Stimulated activated memory B cell treated with anti-CD40 and anti-IgM and Interleukin-4, amounts not matched to agents 10 μg/mL and 1 μg/mL and 100 μg/mL, for 72 hours (primary cell): ENCODE results near the gene H2AZ2.

Experiments used
- ATAC-seq: fragments of 150-1000 bp; cut with Tn5 transposase; 2 replicates; pipeline ENCODE4 v1.10.0; 2021
- H3K27ac Mint-ChIP-seq: one replicate; pipeline ENCODE4 v1.8.0; 2022; ENCODE audit warnings: mild to moderate bottlenecking, mixed read lengths
- H3K27me3 Mint-ChIP-seq: one replicate; pipeline ENCODE4 v1.8.0; 2022; ENCODE audit warnings: mixed read lengths
- H3K36me3 Mint-ChIP-seq: one replicate; pipeline ENCODE4 v1.8.0; 2022; ENCODE audit warnings: mixed read lengths
- H3K4me1 Mint-ChIP-seq: one replicate; pipeline ENCODE4 v1.8.0; 2022; ENCODE audit warnings: mixed read lengths
- H3K4me3 Mint-ChIP-seq: one replicate; pipeline ENCODE4 v1.8.0; 2022; ENCODE audit warnings: mild to moderate bottlenecking, moderate library complexity, mixed read lengths
- H3K9me3 Mint-ChIP-seq: one replicate; pipeline ENCODE4 v1.8.0; 2022; ENCODE audit warnings: mixed read lengths

Gene H2AZ2

GRCh38 chr7:44847920-44848634 lies at the start of gene H2AZ2:
Gene H2AZ2, minus strand, starts transcription at chr7:44848087. Its CDS starts 116 bp downstream, at chr7:44847971.
- H3K9me3 Mint-ChIP-seq: no peaks in the 10 kb centered on the region
- no peaks in the 10 kb centered on the region for H3K36me3 Mint-ChIP-seq
- H3K27ac Mint-ChIP-seq: peak within 1 kb of the TSS; percentile 86
- peak within 1 kb of the TSS; percentile 80 for H3K4me3 Mint-ChIP-seq
- peak; percentile 96 for ATAC-seq
- H3K4me1 Mint-ChIP-seq: peaks cover 32% of the 10 kb centered on the region
- H3K27me3 Mint-ChIP-seq: no peaks in the 10 kb centered on the region

GRCh38 chr7:44897309-44897708 lies 49.4 kb upstream of the H2AZ2 start:
- H3K27me3 Mint-ChIP-seq: peaks cover 13% of the 10 kb centered on the region
- no peak overlapping the region for H3K27ac Mint-ChIP-seq
- H3K9me3 Mint-ChIP-seq: no peaks in the 10 kb centered on the region
- no peak for ATAC-seq
- no peaks in the 10 kb centered on the region for H3K36me3 Mint-ChIP-seq
- H3K4me1 Mint-ChIP-seq: peaks cover 8% of the 10 kb centered on the region
- H3K4me3 Mint-ChIP-seq: no peak overlapping the region

GRCh38 chr7:44894888-44895580 lies 47.1 kb upstream of the H2AZ2 start:
- Mint-ChIP-seq H3K9me3 (no peaks in the 10 kb centered on the region), H3K36me3 (no peaks in the 10 kb centered on the region), H3K4me1 (peaks cover 8% of the 10 kb centered on the region), H3K27ac (no peak overlapping the region), H3K27me3 (peaks cover 13% of the 10 kb centered on the region), H3K4me3 (no peak overlapping the region)
- no peak for ATAC-seq

GRCh38 chr7:44893710-44894234 lies 45.9 kb upstream of the H2AZ2 start:
- Mint-ChIP-seq H3K27ac (no peak overlapping the region), H3K4me3 (no peak overlapping the region), H3K36me3 (no peaks in the 10 kb centered on the region), H3K27me3 (peaks cover 13% of the 10 kb centered on the region), H3K4me1 (peaks cover 8% of the 10 kb centered on the region), H3K9me3 (no peaks in the 10 kb centered on the region)
- no peak for ATAC-seq

GRCh38 chr7:44891791-44892190 lies 43.9 kb upstream of the H2AZ2 start:
- H3K9me3 Mint-ChIP-seq: peaks cover 3% of the 10 kb centered on the region
- H3K4me3 Mint-ChIP-seq: no peak overlapping the region
- H3K27ac Mint-ChIP-seq: no peak overlapping the region
- H3K27me3 Mint-ChIP-seq: peaks cover 13% of the 10 kb centered on the region
- ATAC-seq: no peak
- H3K4me1 Mint-ChIP-seq: peaks cover 8% of the 10 kb centered on the region
- no peaks in the 10 kb centered on the region for H3K36me3 Mint-ChIP-seq

- Mint-ChIP-seq H3K27ac (peak overlapping the region; percentile 2), H3K9me3 (peaks cover 3% of the 10 kb centered on the region), H3K36me3 (no peaks in the 10 kb centered on the region), H3K4me1 (peaks cover 8% of the 10 kb centered on the region), H3K4me3 (no peak overlapping the region), H3K27me3 (peaks cover 13% of the 10 kb centered on the region)
- no peak for ATAC-seq
These were observed 43.5 kb upstream of the H2AZ2 start for GRCh38 chr7:44891372-44891771.

- H3K36me3 Mint-ChIP-seq: peaks cover 13% of the 10 kb centered on the region
- H3K9me3 Mint-ChIP-seq: peaks cover 3% of the 10 kb centered on the region
- no peak overlapping the region for H3K4me3 Mint-ChIP-seq
- no peaks in the 10 kb centered on the region for H3K27me3 Mint-ChIP-seq
- peaks cover 19% of the 10 kb centered on the region for H3K4me1 Mint-ChIP-seq
- H3K27ac Mint-ChIP-seq: no peak overlapping the region
- ATAC-seq: no peak
These were observed 41.3 kb upstream of the H2AZ2 start for GRCh38 chr7:44889086-44889781.

- Mint-ChIP-seq H3K9me3 (peaks cover 3% of the 10 kb centered on the region), H3K4me3 (no peak overlapping the region), H3K27ac (peak overlapping the region; percentile 99), H3K4me1 (peaks cover 22% of the 10 kb centered on the region), H3K36me3 (peaks cover 17% of the 10 kb centered on the region), H3K27me3 (no peaks in the 10 kb centered on the region)
- ATAC-seq: no peak
These were observed 39.4 kb upstream of the H2AZ2 start for GRCh38 chr7:44887293-44887692.

- Mint-ChIP-seq H3K27ac (peak within 1 kb of the TSS; percentile 99), H3K4me3 (peak within 1 kb of the TSS; percentile 94), H3K27me3 (no peaks in the 10 kb centered on the region), H3K4me1 (peaks cover 37% of the 10 kb centered on the region), H3K36me3 (peaks cover 24% of the 10 kb centered on the region), H3K9me3 (peaks cover 3% of the 10 kb centered on the region)
- peak; percentile 96 for ATAC-seq
These were observed 37.8 kb upstream of the H2AZ2 start, which contains the start of gene PURB for GRCh38 chr7:44885394-44886317. Gene PURB, minus strand, starts transcription at chr7:44885530. Its CDS starts 182 bp downstream, at chr7:44885348.

- Mint-ChIP-seq H3K4me1 (peaks cover 45% of the 10 kb centered on the region), H3K27me3 (no peaks in the 10 kb centered on the region), H3K27ac (peak overlapping the region; percentile 99), H3K4me3 (peak overlapping the region; percentile 94), H3K36me3 (peaks cover 33% of the 10 kb centered on the region), H3K9me3 (peaks cover 3% of the 10 kb centered on the region)
- ATAC-seq: peak; percentile 65
These were observed 36.9 kb upstream of the H2AZ2 start for GRCh38 chr7:44884621-44885393.

GRCh38 chr7:44883961-44884620 lies 36.2 kb upstream of the H2AZ2 start:
- Mint-ChIP-seq H3K9me3 (peaks cover 3% of the 10 kb centered on the region), H3K36me3 (peaks cover 34% of the 10 kb centered on the region), H3K4me1 (peaks cover 47% of the 10 kb centered on the region), H3K27ac (peak overlapping the region; percentile 99), H3K4me3 (peak overlapping the region; percentile 94), H3K27me3 (no peaks in the 10 kb centered on the region)
- no peak for ATAC-seq

- Mint-ChIP-seq H3K4me3 (no peak overlapping the region), H3K27me3 (no peaks in the 10 kb centered on the region), H3K9me3 (peaks cover 3% of the 10 kb centered on the region), H3K36me3 (peaks cover 34% of the 10 kb centered on the region), H3K4me1 (peaks cover 47% of the 10 kb centered on the region), H3K27ac (no peak overlapping the region)
- no peak for ATAC-seq
These were observed 35.0 kb upstream of the H2AZ2 start for GRCh38 chr7:44882899-44883298.

- H3K36me3 Mint-ChIP-seq: peaks cover 34% of the 10 kb centered on the region
- no peak for ATAC-seq
- H3K9me3 Mint-ChIP-seq: no peaks in the 10 kb centered on the region
- H3K4me1 Mint-ChIP-seq: peaks cover 40% of the 10 kb centered on the region
- peak overlapping the region; percentile 23 for H3K4me3 Mint-ChIP-seq
- H3K27me3 Mint-ChIP-seq: no peaks in the 10 kb centered on the region
- peak overlapping the region; percentile 12 for H3K27ac Mint-ChIP-seq
These were observed 33.7 kb upstream of the H2AZ2 start for GRCh38 chr7:44881610-44882009.
